HEK293 (cell line): Measurements from ENCODE around the gene ECSIT.

Experiments
- SCRT1 ChIP-seq: fragments of 450-650 bp; formaldehyde crosslinking; IDR thresholded peaks from 2 replicates; pipeline ENCODE4 v1.5.1; 2016; ENCODE audit warnings: missing biosample characterization, missing genetic modification characterization, borderline replicate concordance
- ZNF707 ChIP-seq: fragments of 450-650 bp; formaldehyde crosslinking; IDR thresholded peaks from 2 replicates; pipeline ENCODE4 v1.5.1; 2016; ENCODE audit warnings: missing biosample characterization, missing genetic modification characterization
- TF ChIP-seq, protein P1 (sequence below): fragments of 450-650 bp; formaldehyde crosslinking; IDR thresholded peaks from 2 replicates; pipeline ENCODE4 v1.5.1; 2016; ENCODE audit warnings: missing biosample characterization, missing genetic modification characterization, low read depth
- TF ChIP-seq, protein P2 (sequence below): fragments of 450-650 bp; formaldehyde crosslinking; IDR thresholded peaks from 2 replicates; pipeline ENCODE4 v1.5.1; 2016; ENCODE audit warnings: missing biosample characterization, missing genetic modification characterization
- TF ChIP-seq, protein P3 (sequence below): fragments of 450-650 bp; formaldehyde crosslinking; IDR thresholded peaks from 2 replicates; pipeline ENCODE4 v1.5.1; 2016; ENCODE audit warnings: missing biosample characterization, missing genetic modification characterization

DNA sequence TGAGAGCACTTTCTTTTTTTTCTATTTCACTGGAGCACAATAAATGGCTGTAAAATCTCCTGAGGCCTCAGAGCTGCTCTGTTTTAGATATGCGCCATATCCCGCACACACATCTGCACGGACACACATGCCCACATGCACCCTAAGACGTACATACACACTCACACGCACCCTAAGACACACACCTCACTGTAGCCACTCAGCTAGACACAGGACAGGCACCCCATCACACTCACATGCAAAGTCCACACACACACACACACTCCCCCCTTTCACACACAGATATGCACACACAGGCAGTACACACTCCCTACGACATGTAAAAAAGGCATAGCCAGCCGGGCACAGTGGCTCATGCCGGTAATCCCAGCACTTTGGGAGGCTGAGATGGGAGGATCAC lies 21.3 kb upstream of the ECSIT start:
- TF ChIP-seq ZNF707 (tag by site-specific recombination) (no peak), SCRT1 (tag by site-specific recombination) (no peak)
- TF ChIP-seq, protein P1, sequence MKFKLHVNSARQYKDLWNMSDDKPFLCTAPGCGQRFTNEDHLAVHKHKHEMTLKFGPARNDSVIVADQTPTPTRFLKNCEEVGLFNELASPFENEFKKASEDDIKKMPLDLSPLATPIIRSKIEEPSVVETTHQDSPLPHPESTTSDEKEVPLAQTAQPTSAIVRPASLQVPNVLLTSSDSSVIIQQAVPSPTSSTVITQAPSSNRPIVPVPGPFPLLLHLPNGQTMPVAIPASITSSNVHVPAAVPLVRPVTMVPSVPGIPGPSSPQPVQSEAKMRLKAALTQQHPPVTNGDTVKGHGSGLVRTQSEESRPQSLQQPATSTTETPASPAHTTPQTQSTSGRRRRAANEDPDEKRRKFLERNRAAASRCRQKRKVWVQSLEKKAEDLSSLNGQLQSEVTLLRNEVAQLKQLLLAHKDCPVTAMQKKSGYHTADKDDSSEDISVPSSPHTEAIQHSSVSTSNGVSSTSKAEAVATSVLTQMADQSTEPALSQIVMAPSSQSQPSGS (tag by site-specific recombination), result no peak
- TF ChIP-seq, protein P2, sequence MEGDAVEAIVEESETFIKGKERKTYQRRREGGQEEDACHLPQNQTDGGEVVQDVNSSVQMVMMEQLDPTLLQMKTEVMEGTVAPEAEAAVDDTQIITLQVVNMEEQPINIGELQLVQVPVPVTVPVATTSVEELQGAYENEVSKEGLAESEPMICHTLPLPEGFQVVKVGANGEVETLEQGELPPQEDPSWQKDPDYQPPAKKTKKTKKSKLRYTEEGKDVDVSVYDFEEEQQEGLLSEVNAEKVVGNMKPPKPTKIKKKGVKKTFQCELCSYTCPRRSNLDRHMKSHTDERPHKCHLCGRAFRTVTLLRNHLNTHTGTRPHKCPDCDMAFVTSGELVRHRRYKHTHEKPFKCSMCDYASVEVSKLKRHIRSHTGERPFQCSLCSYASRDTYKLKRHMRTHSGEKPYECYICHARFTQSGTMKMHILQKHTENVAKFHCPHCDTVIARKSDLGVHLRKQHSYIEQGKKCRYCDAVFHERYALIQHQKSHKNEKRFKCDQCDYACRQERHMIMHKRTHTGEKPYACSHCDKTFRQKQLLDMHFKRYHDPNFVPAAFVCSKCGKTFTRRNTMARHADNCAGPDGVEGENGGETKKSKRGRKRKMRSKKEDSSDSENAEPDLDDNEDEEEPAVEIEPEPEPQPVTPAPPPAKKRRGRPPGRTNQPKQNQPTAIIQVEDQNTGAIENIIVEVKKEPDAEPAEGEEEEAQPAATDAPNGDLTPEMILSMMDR (tag by site-specific recombination), result no peak
- TF ChIP-seq, protein P3, sequence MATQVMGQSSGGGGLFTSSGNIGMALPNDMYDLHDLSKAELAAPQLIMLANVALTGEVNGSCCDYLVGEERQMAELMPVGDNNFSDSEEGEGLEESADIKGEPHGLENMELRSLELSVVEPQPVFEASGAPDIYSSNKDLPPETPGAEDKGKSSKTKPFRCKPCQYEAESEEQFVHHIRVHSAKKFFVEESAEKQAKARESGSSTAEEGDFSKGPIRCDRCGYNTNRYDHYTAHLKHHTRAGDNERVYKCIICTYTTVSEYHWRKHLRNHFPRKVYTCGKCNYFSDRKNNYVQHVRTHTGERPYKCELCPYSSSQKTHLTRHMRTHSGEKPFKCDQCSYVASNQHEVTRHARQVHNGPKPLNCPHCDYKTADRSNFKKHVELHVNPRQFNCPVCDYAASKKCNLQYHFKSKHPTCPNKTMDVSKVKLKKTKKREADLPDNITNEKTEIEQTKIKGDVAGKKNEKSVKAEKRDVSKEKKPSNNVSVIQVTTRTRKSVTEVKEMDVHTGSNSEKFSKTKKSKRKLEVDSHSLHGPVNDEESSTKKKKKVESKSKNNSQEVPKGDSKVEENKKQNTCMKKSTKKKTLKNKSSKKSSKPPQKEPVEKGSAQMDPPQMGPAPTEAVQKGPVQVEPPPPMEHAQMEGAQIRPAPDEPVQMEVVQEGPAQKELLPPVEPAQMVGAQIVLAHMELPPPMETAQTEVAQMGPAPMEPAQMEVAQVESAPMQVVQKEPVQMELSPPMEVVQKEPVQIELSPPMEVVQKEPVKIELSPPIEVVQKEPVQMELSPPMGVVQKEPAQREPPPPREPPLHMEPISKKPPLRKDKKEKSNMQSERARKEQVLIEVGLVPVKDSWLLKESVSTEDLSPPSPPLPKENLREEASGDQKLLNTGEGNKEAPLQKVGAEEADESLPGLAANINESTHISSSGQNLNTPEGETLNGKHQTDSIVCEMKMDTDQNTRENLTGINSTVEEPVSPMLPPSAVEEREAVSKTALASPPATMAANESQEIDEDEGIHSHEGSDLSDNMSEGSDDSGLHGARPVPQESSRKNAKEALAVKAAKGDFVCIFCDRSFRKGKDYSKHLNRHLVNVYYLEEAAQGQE, result no peak
